Measurements from ENCODE around the gene CAVIN2. TPM values are rescaled to one million over a fixed set of nuclear protein-coding genes. Genes with fewer than 3 reads are reported as not detected.

Gene CAVIN2, protein sequence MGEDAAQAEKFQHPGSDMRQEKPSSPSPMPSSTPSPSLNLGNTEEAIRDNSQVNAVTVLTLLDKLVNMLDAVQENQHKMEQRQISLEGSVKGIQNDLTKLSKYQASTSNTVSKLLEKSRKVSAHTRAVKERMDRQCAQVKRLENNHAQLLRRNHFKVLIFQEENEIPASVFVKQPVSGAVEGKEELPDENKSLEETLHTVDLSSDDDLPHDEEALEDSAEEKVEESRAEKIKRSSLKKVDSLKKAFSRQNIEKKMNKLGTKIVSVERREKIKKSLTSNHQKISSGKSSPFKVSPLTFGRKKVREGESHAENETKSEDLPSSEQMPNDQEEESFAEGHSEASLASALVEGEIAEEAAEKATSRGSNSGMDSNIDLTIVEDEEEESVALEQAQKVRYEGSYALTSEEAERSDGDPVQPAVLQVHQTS
- 1.2 and 1.8 TPM in 2 replicates for total RNA-seq

DNA sequence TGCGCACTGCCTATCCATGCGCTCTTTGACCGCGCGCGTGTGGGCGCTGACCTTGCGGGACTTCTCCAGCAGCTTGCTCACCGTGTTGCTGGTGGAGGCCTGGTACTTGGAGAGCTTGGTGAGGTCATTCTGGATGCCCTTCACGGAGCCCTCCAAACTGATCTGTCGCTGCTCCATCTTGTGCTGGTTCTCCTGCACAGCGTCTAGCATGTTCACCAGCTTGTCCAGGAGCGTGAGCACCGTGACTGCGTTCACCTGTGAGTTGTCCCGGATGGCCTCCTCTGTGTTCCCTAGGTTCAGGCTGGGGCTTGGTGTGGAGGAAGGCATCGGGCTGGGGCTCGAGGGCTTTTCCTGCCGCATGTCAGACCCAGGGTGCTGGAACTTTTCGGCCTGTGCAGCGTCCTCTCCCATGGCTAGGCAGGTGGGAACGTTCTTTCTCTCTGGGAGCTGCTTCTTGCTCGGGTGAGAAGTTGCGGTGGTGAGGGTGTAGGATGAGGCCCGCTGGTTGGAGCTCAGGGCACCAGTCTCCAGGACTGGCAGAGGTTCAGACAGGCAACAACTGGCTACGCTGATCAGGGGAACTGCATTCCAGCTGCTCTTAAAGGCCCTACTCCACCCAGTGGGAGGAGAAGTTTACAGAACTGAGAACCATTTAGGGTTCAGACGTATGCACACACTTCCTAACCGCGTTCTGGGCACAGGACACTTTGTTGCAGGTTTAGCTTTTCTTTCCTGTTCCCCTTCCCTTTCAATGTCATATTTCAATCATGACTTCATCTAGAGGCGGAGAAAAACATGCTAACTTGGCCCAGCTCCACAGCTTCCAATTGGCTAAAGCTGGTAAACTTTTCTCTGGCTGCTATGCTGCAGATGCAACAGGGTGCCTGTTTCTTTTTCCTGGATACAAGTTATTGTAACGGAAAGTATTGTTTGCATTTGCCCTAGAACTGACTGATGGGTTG is at the start of gene CAVIN2:
TSS of gene CAVIN2 (minus strand) at position 574 of the 962 bp plus-strand sequence. CDS start at position 411, 163 bp downstream.
- Histone ChIP-seq H3K27ac (ENCODE audit: low read depth, low read length) (peak within 1 kb of the TSS; percentile 19), H2AFZ (ENCODE audit: low read length) (peak within 1 kb of the TSS; percentile 89), H3K4me1 (ENCODE audit: insufficient read depth, low read length) (peaks cover 23% of the 10 kb centered on the region), H3K36me3 (ENCODE audit: insufficient read depth, low read length) (no peaks in the 10 kb centered on the region), H3K27me3 (ENCODE audit: insufficient read depth, low read length) (no peaks in the 10 kb centered on the region), H3K79me2 (ENCODE audit: insufficient read depth, low read length) (no peaks in the 10 kb centered on the region), H3K4me2 (ENCODE audit: insufficient read depth, low read length) (peak within 1 kb of the TSS; percentile 72), H4K20me1 (ENCODE audit: insufficient read depth, low read length) (no peaks in the 10 kb centered on the region), H3K9me3 (ENCODE audit: low read depth, low read length) (no peaks in the 10 kb centered on the region), H3K4me3 (ENCODE audit: insufficient read depth, low read length) (peak within 1 kb of the TSS; percentile 52)
- TF ChIP-seq, protein P1, sequence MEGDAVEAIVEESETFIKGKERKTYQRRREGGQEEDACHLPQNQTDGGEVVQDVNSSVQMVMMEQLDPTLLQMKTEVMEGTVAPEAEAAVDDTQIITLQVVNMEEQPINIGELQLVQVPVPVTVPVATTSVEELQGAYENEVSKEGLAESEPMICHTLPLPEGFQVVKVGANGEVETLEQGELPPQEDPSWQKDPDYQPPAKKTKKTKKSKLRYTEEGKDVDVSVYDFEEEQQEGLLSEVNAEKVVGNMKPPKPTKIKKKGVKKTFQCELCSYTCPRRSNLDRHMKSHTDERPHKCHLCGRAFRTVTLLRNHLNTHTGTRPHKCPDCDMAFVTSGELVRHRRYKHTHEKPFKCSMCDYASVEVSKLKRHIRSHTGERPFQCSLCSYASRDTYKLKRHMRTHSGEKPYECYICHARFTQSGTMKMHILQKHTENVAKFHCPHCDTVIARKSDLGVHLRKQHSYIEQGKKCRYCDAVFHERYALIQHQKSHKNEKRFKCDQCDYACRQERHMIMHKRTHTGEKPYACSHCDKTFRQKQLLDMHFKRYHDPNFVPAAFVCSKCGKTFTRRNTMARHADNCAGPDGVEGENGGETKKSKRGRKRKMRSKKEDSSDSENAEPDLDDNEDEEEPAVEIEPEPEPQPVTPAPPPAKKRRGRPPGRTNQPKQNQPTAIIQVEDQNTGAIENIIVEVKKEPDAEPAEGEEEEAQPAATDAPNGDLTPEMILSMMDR (IDR thresholded peaks at IDR 0.05; ENCODE audit: extremely low read depth, low read depth, low read length): no peak
- peak; percentile 80 for DNase-seq (ENCODE audit: insufficient read length, low spot score, missing footprints)

DNA sequence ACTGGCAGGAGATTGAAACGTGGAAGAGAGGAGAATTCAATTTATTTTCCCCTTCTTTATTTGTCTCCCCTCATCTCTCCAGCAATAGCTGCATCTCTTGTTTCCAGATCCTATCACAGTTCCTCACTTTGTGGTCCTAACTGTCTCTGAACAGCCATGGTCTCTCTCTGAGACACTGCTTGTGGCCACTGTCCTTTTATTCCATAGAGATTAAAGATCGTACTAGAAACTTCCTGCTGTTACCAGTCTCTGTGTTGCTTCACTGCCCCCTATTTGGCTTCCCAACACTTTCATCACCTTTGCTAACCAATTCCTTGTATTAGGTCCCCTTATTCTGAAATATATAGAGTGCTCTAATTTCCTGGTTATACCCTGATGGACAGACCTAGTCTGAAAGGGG is 48.9 kb upstream of the CAVIN2 start:
- Histone ChIP-seq H4K20me1 (ENCODE audit: insufficient read depth, low read length) (no peaks in the 10 kb centered on the region), H3K4me2 (ENCODE audit: insufficient read depth, low read length) (no peak overlapping the region), H3K27ac (ENCODE audit: low read depth, low read length) (no peak overlapping the region), H3K9me3 (ENCODE audit: low read depth, low read length) (no peaks in the 10 kb centered on the region), H2AFZ (ENCODE audit: low read length) (peak overlapping the region; percentile 34), H3K36me3 (ENCODE audit: insufficient read depth, low read length) (no peaks in the 10 kb centered on the region), H3K79me2 (ENCODE audit: insufficient read depth, low read length) (no peaks in the 10 kb centered on the region), H3K27me3 (ENCODE audit: insufficient read depth, low read length) (no peaks in the 10 kb centered on the region), H3K4me1 (ENCODE audit: insufficient read depth, low read length) (peaks cover 20% of the 10 kb centered on the region), H3K4me3 (ENCODE audit: insufficient read depth, low read length) (no peak overlapping the region)
- DNase-seq (ENCODE audit: insufficient read length, low spot score, missing footprints): no peak
- TF ChIP-seq, protein P1 (IDR thresholded peaks at IDR 0.05; ENCODE audit: extremely low read depth, low read depth, low read length): no peak

DNA sequence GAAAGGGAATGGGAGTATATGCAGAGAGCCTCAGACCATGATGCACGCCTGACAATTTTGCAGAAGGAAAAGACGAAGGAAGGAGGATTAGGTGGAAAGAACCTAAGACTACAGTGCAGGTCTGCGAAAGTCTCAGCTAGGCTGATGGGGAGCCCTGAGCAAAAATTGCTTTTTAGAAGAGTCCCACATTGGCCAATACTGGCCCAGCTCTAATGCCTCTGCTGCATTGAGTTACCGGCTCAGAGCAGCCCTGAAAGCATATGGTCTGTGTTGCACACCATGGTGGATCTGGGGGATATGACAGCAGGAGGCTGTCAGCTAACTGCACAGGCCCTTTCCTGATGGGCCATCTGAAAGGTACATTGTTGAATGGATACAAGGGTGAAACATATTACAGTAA is 48.3 kb upstream of the CAVIN2 start:
- no peaks in the 10 kb centered on the region for H3K27me3 ChIP-seq (ENCODE audit: insufficient read depth, low read length)
- TF ChIP-seq, protein P1 (IDR thresholded peaks at IDR 0.05; ENCODE audit: extremely low read depth, low read depth, low read length): no peak
- no peak overlapping the region for H3K4me3 ChIP-seq (ENCODE audit: insufficient read depth, low read length)
- no peaks in the 10 kb centered on the region for H4K20me1 ChIP-seq (ENCODE audit: insufficient read depth, low read length)
- H3K79me2 ChIP-seq (ENCODE audit: insufficient read depth, low read length): no peaks in the 10 kb centered on the region
- no peaks in the 10 kb centered on the region for H3K9me3 ChIP-seq (ENCODE audit: low read depth, low read length)
- H3K4me2 ChIP-seq (ENCODE audit: insufficient read depth, low read length): peak overlapping the region; percentile 33
- H3K27ac ChIP-seq (ENCODE audit: low read depth, low read length): peak overlapping the region; percentile 53
- DNase-seq (ENCODE audit: insufficient read length, low spot score, missing footprints): no peak
- no peak overlapping the region for H2AFZ ChIP-seq (ENCODE audit: low read length)
- peaks cover 20% of the 10 kb centered on the region for H3K4me1 ChIP-seq (ENCODE audit: insufficient read depth, low read length)
- H3K36me3 ChIP-seq (ENCODE audit: insufficient read depth, low read length): no peaks in the 10 kb centered on the region
